H7 (cell line): ENCODE results near the gene HARBI1. TPM values are rescaled to one million over a fixed set of nuclear protein-coding genes. Genes with fewer than 3 reads are reported as not detected.
"Not testable (repeated sequence)": the region's sequence is repeated elsewhere in the genome, so short reads cannot be mapped to it uniquely, and the experiment has no call there.

Experiments
- DNase-seq: peaks from one replicate; pipeline ENCODE4 v3.0.0; 2012
- H3K27me3 ChIP-seq: 2 replicates; pipeline ENCODE4 v1.6.0; 2011; ENCODE audit warnings: mild to moderate bottlenecking, low read length; ENCODE audit not compliant: control insufficient read depth, insufficient read depth
- H3K36me3 ChIP-seq: replicated peaks from 2 replicates; pipeline ENCODE4 v1.5.1; 2011; ENCODE audit warnings: low read length; ENCODE audit not compliant: control insufficient read depth, insufficient read depth
- H3K4me3 ChIP-seq: 2 replicates; pipeline ENCODE4 v1.5.1; 2011; ENCODE audit warnings: low read depth, mild to moderate bottlenecking, control low read depth, low read length, moderate library complexity; ENCODE audit not compliant: insufficient read depth
- total RNA-seq: library from RNA; depleted of rRNA; stranded (reverse); fragments of >200 nt; shearing (Covaris generic); gene quantifications from 2 replicates; pipeline ENCODE4 v1.2.3, GENCODE V29; 2014

Gene HARBI1
- total RNA-seq, 1 experiment from 2014 or later: 3.9 TPM

GRCh38 chr11:46594785-46595184 is 22.2 kb downstream of the HARBI1 start:
- DNase-seq: no peak
- no peaks in the 10 kb centered on the region for H3K27me3 ChIP-seq
- H3K4me3 ChIP-seq: no peak overlapping the region
- H3K36me3 ChIP-seq: no peaks in the 10 kb centered on the region

- H3K4me3 ChIP-seq: peak overlapping the region; percentile 78; the same call in 1 of the 2 replicates
- DNase-seq: no peak
- no peaks in the 10 kb centered on the region for H3K27me3 ChIP-seq
Observed at GRCh38 chr11:46594374-46594700, 22.7 kb downstream of the HARBI1 start.

GRCh38 chr11:46593550-46594373 is 23.3 kb downstream of the HARBI1 start, which contains the start of gene AMBRA1:
TSS of gene AMBRA1 (minus strand) at chr11:46594023. CDS start at chr11:46548380, 45,643 bp downstream.
- no peaks in the 10 kb centered on the region for H3K27me3 ChIP-seq
- peak within 1 kb of the TSS; percentile 78 for H3K4me3 ChIP-seq
- no peaks in the 10 kb centered on the region for H3K36me3 ChIP-seq
- peak; percentile 86 for DNase-seq

More at GRCh38 chr11:46594374-46594700, 22.7 kb downstream of the HARBI1 start:
- H3K36me3 ChIP-seq: no peaks in the 10 kb centered on the region

GRCh38 chr11:46590740-46591605 is 26.1 kb downstream of the HARBI1 start:
- H3K36me3 ChIP-seq: no peaks in the 10 kb centered on the region
- DNase-seq: no peak
- no peak overlapping the region for H3K4me3 ChIP-seq
- H3K27me3 ChIP-seq: no peaks in the 10 kb centered on the region

- Histone ChIP-seq H3K27me3 (no peaks in the 10 kb centered on the region), H3K36me3 (no peaks in the 10 kb centered on the region), H3K4me3 (no peak overlapping the region)
- no peak for DNase-seq
Observed at GRCh38 chr11:46588915-46589314, 28.1 kb downstream of the HARBI1 start.

- DNase-seq: no peak
- H3K36me3 ChIP-seq: no peaks in the 10 kb centered on the region
- H3K4me3 ChIP-seq: no peak overlapping the region
Observed at GRCh38 chr11:46588131-46588530, 28.9 kb downstream of the HARBI1 start.

GRCh38 chr11:46583513-46583912 is 33.5 kb downstream of the HARBI1 start:
- not testable (repeated sequence) for DNase-seq, H3K4me3 ChIP-seq, H3K27me3 ChIP-seq, H3K36me3 ChIP-seq

More at GRCh38 chr11:46588131-46588530, 28.9 kb downstream of the HARBI1 start:
- no peaks in the 10 kb centered on the region for H3K27me3 ChIP-seq

GRCh38 chr11:46582588-46582987 is 34.4 kb downstream of the HARBI1 start:
- H3K36me3 ChIP-seq: no peaks in the 10 kb centered on the region
- H3K27me3 ChIP-seq: no peaks in the 10 kb centered on the region
- H3K4me3 ChIP-seq: no peak overlapping the region
- DNase-seq: no peak

- H3K36me3 ChIP-seq: no peaks in the 10 kb centered on the region
- DNase-seq: no peak
- H3K4me3 ChIP-seq: no peak overlapping the region
- H3K27me3 ChIP-seq: no peaks in the 10 kb centered on the region
Observed at GRCh38 chr11:46577058-46577457, 40.0 kb downstream of the HARBI1 start.

GRCh38 chr11:46574656-46575055 is 42.4 kb downstream of the HARBI1 start:
- DNase-seq: no peak
- H3K4me3 ChIP-seq: no peak overlapping the region
- H3K36me3 ChIP-seq: no peaks in the 10 kb centered on the region
- H3K27me3 ChIP-seq: no peaks in the 10 kb centered on the region

GRCh38 chr11:46570790-46571398 is 46.1 kb downstream of the HARBI1 start:
- Histone ChIP-seq H3K4me3 (no peak overlapping the region), H3K27me3 (no peaks in the 10 kb centered on the region), H3K36me3 (no peaks in the 10 kb centered on the region)
- no peak for DNase-seq

- Histone ChIP-seq H3K4me3 (no peak overlapping the region), H3K36me3 (no peaks in the 10 kb centered on the region), H3K27me3 (no peaks in the 10 kb centered on the region)
- DNase-seq: no peak
Observed at GRCh38 chr11:46565232-46565840, 51.7 kb downstream of the HARBI1 start.

- no peaks in the 10 kb centered on the region for H3K27me3 ChIP-seq
- H3K36me3 ChIP-seq: no peaks in the 10 kb centered on the region
- no peak overlapping the region for H3K4me3 ChIP-seq
- no peak for DNase-seq
Observed at GRCh38 chr11:46564459-46564858, 52.6 kb downstream of the HARBI1 start.

GRCh38 chr11:46562527-46562926 is 54.5 kb downstream of the HARBI1 start:
- Histone ChIP-seq H3K4me3 (no peak overlapping the region), H3K36me3 (no peaks in the 10 kb centered on the region), H3K27me3 (no peaks in the 10 kb centered on the region)
- DNase-seq: no peak
